ENCODE data around the gene OXER1. TPM values are rescaled to one million over a fixed set of nuclear protein-coding genes. Genes with fewer than 3 reads are reported as not detected.

Gene OXER1
- total RNA-seq, 4 donors from 2014 or later, result 8.2 to 25.0 (median 14.5) TPM

DNA sequence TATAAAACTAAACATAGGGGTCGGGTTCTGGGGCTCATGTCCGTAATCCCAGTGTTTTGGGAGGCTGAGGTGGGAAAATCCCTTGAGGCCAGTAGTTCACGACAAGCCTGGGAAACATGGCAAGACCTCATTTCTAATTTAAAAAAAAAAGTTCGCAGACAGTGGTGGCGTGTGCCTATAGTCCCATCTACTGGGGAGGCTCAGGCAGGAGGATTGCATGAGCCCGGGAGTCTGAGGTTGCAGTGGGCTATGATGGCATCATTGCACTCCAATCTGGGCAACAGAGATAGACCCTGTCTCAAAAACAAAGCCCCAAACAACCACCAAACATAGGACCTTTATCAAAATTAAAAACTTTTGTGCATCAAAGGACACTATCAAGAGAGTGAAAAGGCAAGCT is 38.2 kb upstream of the OXER1 start:
- Histone ChIP-seq H3K9me3 (no peaks in the 10 kb centered on the region), H3K27me3 (no peaks in the 10 kb centered on the region), H3K4me3 (no peak overlapping the region), H3K36me3 (no peaks in the 10 kb centered on the region), H3K4me1 (no peaks in the 10 kb centered on the region), H3K27ac (no peak overlapping the region)
- no peak for DNase-seq
- TF ChIP-seq CTCF (IDR thresholded peaks at IDR 0.05), result no peak

DNA sequence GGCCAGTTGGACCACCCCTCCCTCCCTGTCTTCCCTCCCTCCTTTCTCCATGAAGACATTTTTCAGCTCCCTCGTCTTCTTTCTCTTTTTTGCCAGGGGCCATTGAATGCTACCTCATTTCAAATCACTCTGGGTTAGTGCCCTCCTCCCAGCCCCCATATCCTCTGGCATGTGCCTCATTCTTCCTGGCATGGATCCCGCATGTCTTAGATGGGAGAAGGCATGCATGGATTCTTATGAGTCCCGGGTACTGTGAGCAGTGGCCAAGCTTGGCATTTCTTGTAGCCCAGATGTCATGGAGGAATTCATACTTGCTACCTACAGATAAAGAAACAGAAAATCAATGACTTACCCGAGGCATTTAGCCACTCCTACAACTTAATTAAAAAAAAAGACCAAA is 37.4 kb upstream of the OXER1 start:
- Histone ChIP-seq H3K4me1 (no peaks in the 10 kb centered on the region), H3K27me3 (no peaks in the 10 kb centered on the region), H3K36me3 (no peaks in the 10 kb centered on the region), H3K4me3 (no peak overlapping the region), H3K9me3 (no peaks in the 10 kb centered on the region), H3K27ac (no peak overlapping the region)
- peak in 1 of 3 donors; percentile 33 for DNase-seq
- TF ChIP-seq CTCF (IDR thresholded peaks at IDR 0.05), result no peak
- no peak for TF ChIP-seq POLR2A (IDR thresholded peaks at IDR 0.05)

- no peaks in the 10 kb centered on the region for H3K36me3 ChIP-seq
- peak in 1 of 3 donors; percentile 42 for DNase-seq
- no peak for TF ChIP-seq POLR2A (IDR thresholded peaks at IDR 0.05)
- TF ChIP-seq CTCF (IDR thresholded peaks at IDR 0.05), result no peak
- H3K27ac ChIP-seq, result no peak overlapping the region
- no peaks in the 10 kb centered on the region for H3K4me1 ChIP-seq
- no peaks in the 10 kb centered on the region for H3K27me3 ChIP-seq
- no peak overlapping the region for H3K4me3 ChIP-seq
- no peaks in the 10 kb centered on the region for H3K9me3 ChIP-seq
Measured at GRCh38 chr2:42800981-42801380, 37.0 kb upstream of the OXER1 start.

- peak in 1 of 3 donors; percentile 17 for DNase-seq
- no peaks in the 10 kb centered on the region for H3K9me3 ChIP-seq
- H3K4me3 ChIP-seq, result no peak overlapping the region
- no peak overlapping the region for H3K27ac ChIP-seq
- no peaks in the 10 kb centered on the region for H3K36me3 ChIP-seq
- TF ChIP-seq POLR2A (IDR thresholded peaks at IDR 0.05), result no peak
- TF ChIP-seq CTCF (IDR thresholded peaks at IDR 0.05), result no peak
- H3K27me3 ChIP-seq, result no peaks in the 10 kb centered on the region
- no peaks in the 10 kb centered on the region for H3K4me1 ChIP-seq
Measured at GRCh38 chr2:42800461-42800962, 36.6 kb upstream of the OXER1 start.

DNA sequence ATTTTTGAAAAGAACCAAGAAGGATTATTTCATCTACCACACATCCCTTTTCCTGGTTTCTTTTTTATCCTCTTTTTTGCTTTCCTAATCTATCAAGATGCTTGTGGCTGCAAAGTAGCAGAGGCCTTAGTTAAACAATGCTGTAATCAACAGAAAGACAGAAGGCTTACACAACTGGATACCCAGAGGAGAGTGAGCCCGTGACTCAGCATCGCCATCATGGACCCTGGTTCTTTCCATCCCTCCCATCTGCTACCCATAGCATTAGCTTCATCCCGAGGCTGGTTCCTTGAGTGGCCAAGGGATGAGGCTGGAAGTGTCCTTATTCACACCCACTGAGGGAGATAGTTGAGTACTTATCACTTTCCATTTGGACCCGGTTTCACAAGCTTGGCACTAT is 35.9 kb upstream of the OXER1 start:
- H3K4me3 ChIP-seq, result no peak overlapping the region
- no peaks in the 10 kb centered on the region for H3K27me3 ChIP-seq
- no peaks in the 10 kb centered on the region for H3K9me3 ChIP-seq
- no peaks in the 10 kb centered on the region for H3K4me1 ChIP-seq
- H3K27ac ChIP-seq, result no peak overlapping the region
- peak in 1 of 3 donors; percentile 22 for DNase-seq
- no peaks in the 10 kb centered on the region for H3K36me3 ChIP-seq
- TF ChIP-seq POLR2A (IDR thresholded peaks at IDR 0.05), result no peak
- TF ChIP-seq CTCF (IDR thresholded peaks at IDR 0.05), result no peak

DNA sequence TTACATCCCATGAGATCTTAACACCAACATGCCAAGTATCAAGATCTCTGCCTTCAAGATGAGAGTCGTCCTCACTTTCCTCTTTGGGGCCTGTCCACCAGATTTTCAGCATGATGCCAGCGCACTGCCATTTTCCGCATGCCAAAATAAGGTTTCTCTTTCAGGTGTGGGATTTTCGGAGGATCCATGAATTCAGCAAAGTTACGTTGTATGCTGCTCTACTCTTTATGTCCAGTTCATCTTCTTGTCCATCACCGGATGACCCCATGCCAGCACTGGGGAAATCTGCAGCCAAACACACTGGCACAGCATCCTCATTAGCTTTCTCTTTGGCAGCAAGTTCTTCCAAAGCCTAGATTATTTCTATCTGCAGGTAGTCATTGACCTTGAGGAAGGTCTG is 33.3 kb upstream of the OXER1 start:
- DNase-seq, result no peak
- Histone ChIP-seq H3K27me3 (no peaks in the 10 kb centered on the region), H3K4me1 (no peaks in the 10 kb centered on the region), H3K27ac (no peak overlapping the region), H3K36me3 (no peaks in the 10 kb centered on the region), H3K9me3 (no peaks in the 10 kb centered on the region), H3K4me3 (no peak overlapping the region)
- TF ChIP-seq POLR2A (IDR thresholded peaks at IDR 0.05) (no peak), CTCF (IDR thresholded peaks at IDR 0.05) (no peak)
